ENCODE results near the gene ITPRIPL2. TPM values are rescaled to one million over a fixed set of nuclear protein-coding genes. Genes with fewer than 3 reads are reported as not detected.

Gene ITPRIPL2
- total RNA-seq, 1 donor from 2014 or later = 89.8 TPM

DNA sequence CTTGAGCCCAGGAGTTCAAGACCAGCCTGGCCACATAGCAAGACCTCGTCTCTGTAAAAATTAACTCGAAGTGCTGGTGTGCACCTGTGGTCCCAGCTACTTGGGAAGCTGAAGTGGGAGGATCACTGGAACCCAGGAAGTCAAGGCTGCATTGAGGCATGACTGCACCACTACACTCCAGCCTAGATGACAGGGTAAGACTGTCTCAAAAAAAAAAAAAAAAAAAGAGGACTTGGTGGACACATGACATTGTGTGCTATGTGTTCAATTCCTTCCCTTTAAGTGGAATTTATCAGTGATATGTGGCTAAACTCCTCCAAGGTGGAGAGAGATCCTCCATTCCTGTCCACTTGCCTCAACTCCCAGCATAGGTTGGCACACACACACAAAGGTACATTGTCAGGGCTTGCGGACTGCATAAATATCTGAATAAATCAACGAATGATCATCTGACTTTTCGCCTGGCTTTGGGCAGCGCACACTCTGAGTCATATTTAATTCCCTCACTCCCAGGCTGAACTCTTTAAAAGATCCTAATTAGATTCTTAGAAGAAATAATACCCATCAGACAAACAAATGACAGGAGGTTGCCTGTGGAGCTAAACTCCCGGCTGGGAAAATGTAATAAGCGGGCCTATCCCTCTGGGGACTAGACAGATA is 29.3 kb downstream of the ITPRIPL2 start:
- no peak for DNase-seq (ENCODE audit: low spot score)

DNA sequence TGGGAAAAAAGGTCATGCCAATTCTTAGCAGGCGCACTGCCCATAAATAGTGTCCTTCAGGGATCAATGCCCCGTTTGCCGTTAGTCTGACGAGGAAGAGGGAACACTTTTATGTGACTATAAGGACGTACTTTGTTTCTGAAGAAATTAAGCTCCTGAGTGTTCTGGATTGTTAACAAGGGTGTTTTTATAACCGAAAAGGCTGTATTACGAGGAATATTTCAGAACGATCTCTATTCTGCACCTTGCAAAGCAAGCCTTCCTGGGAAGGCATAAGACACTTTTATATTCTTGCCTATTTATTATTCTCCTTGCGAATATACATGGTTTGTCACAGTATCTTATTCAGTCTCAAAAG is 29.8 kb downstream of the ITPRIPL2 start:
- no peak for DNase-seq (ENCODE audit: low spot score)

DNA sequence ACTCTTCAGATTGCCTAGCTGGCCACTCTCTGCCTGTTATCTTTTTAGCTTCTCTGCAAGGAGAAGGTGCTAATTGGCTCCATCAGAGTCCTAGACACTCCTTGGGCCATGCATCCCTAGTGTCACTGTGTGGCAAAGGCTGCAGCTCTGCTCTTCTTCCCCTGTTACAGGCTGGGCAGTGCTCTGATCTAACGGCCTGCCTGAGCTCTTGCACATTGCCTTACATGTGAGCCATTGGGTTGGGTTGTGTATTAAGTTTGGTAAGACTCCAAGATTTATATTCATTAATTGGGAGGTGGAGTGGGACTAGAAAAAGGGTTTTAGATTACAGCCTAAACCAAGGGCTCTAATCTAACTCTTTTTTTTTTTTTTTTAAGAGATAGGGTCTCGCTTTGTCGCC is 31.2 kb downstream of the ITPRIPL2 start:
- no peak for DNase-seq (ENCODE audit: low spot score)

DNA sequence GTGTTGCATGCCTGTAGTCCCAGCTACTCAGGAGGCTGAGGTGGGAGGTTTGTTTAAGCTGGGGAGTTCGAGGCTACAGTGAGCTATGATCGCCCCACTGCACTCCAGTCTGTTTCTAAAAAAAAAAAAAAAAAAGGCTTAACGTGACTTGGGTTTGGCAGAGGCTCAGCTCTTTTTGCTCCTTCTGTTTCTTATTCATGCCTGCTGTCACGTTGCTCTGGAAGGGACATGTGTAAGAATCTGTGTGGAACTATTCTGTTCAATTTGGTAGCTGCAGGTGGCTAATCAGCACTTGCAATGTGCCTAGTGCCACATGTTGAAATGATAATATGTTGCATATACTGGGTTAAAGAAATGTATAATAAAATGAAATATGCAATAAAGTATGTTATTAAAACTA is 33.4 kb downstream of the ITPRIPL2 start:
- no peak for DNase-seq (ENCODE audit: low spot score)

GRCh38 chr16:19147627-19148026 is 33.9 kb downstream of the ITPRIPL2 start:
- no peak for DNase-seq (ENCODE audit: low spot score)

DNA sequence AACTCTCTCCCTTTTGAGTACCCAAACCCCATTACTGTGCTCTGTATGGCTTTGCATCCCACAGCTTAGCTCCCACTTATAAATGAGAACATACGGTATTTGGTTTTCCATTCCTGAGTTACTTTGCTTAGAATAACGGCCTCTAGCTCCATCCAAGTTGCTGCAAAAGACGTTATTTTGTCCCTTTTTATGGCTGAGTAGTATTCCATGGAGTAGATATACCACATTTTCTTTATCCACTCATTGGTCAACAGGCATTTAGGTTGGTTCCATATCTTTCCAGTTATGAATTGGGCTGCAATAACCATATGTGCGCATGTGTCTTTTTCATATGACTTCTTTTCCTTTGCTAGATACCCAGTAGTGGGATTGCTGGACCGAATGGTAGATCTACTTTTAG is 34.4 kb downstream of the ITPRIPL2 start:
- DNase-seq (ENCODE audit: low spot score) = no peak

GRCh38 chr16:19151310-19151709 is 37.5 kb downstream of the ITPRIPL2 start:
- no peak for DNase-seq (ENCODE audit: low spot score)

DNA sequence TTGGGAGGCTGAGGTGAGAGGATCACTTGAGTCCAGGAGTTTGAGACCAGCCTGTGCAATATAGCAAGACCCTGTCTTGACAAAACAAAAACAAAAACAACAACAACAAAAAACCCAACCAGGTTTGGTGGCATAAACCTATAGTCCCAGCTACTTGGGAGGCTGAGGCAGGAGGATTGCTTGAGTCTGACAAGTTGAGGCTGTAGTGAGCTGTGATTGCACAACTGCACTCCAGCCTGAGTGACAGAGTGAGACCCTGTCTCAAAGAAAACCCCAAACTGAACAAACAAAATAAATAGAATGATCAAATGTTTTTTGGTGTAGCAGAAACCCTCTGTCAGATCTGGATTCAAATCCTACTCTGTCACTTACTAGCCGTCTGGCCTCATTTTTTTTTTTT is 38.3 kb downstream of the ITPRIPL2 start:
- DNase-seq (ENCODE audit: low spot score) = no peak

GRCh38 chr16:19153876-19154275 is 40.1 kb downstream of the ITPRIPL2 start:
- no peak for DNase-seq (ENCODE audit: low spot score)

DNA sequence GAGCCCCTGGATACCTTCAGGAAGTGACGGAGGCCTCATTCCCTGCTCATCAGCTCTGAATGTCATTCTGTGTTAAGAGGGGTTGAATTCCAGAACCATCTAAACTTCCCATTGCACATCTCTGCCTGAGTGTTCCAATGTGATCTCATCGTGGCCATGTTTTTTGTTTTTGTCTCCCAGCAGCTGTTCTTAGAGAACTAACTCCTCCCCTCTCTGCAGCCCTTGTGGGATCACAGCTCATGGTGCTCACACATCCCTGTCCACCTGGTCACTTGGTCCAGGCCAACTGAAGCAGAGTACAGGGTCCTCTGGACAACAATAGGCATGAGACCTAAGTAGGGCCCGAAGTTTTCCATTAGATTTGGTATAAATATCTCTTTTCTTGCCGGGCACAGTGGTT is 48.3 kb downstream of the ITPRIPL2 start:
- DNase-seq (ENCODE audit: low spot score) = no peak

DNA sequence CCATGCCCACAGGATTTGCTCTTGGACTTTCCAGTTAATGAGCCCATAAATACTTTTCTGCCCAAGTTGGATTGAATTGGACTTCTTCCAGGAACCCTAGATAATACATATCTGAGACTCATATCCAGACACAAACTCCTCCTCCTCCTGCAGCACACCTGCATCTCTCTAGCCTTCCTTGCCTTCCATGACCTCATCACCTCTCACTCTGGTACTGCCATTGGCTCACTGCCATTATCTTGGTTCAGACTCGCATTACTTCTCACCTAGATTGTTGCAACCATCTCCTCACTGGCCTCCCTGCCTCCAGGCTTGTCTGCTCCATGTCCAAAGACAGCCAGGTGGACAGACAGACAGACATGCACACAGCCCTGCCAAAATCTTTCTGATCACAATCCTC is 49.5 kb downstream of the ITPRIPL2 start:
- DNase-seq (ENCODE audit: low spot score) = no peak

- no peak for DNase-seq (ENCODE audit: low spot score)
Observed at GRCh38 chr16:19164285-19164684, 50.5 kb downstream of the ITPRIPL2 start.

DNA sequence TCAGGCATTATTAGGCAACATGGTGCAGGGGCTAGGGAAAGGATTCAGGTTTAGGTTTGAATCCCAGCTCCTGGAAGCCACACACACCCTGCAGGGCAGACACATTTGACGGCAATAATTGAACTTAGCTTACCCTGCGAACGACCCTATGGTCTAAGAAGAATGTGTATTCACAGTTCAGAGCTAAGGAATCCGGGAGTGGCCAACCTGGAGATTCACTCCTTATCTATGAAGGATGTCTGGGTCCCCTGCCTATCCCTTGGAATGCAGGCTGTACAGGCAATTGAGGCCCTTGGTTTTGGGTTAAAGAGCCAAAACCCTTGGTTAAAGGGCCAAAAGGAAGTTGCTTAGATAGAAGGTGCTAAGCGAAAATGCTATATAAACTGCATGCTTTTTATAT is 51.3 kb downstream of the ITPRIPL2 start:
- no peak for DNase-seq (ENCODE audit: low spot score)

DNA sequence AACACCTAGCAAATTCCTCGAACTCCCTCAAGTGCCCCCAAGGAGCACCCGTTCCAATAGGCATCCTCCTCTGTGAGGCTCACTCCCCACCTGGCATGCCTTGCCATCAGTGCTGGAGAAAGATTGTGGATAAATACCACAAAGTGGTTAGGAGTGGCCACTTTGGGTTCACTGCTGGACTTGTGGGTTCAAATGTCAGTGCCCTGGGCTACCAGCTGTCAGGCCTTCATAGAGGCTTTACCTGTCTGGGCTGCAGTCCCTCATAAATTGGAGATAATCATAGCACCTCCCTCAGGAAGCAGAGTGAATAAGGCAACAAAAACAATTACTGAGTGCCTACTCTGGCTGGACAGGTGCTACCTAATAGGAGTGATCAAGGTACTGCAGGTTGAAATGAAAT is 52.7 kb downstream of the ITPRIPL2 start:
- no peak for DNase-seq (ENCODE audit: low spot score)

- no peak for DNase-seq (ENCODE audit: low spot score)
Observed at GRCh38 chr16:19167710-19168370, 54.1 kb downstream of the ITPRIPL2 start, which contains the start of gene SYT17. Gene SYT17, plus strand, starts transcription at chr16:19168240. Its CDS starts 407 bp downstream, at chr16:19168647.

GRCh38 chr16:19168371-19169081 is 54.8 kb downstream of the ITPRIPL2 start:
- no peak for DNase-seq (ENCODE audit: low spot score)

DNA sequence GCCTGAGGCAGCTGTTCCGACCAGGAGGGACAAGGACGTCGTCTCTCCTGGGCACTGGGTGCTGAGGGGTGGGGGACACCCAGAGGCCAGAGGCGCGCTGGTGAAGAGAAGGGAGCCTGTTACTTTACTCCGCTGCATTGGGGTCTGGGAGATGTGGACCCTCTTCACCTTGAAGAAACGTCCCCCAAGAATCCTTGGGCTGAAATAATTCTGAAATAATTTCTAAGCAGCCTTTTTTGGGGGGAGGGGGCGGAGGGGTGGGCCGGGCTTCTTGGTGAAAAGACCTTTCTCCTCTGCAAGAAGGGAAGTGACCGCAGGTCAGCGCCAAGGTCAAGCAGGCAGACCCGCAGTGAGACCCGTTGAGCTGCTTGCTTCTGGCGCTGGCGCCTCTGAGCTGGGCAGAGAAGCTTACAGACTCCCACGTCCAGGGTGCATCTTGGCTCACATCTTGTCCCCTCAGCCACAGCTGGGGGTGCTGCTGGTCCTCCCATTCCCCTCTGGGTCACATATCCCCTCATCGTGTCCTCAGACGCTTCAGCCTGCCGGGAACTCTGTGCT is 55.4 kb downstream of the ITPRIPL2 start:
- DNase-seq (ENCODE audit: low spot score) = no peak

- DNase-seq (ENCODE audit: low spot score) = no peak
Observed at GRCh38 chr16:19170043-19170655, 56.4 kb downstream of the ITPRIPL2 start.

All from mesenteric fat pad (tissue), 1 donor.